Skeletal muscle satellite cell (primary cell): ENCODE results near the gene ISL1.

ENCODE experiments used
- H3K27me3 ChIP-seq: 2 replicates; pipeline ENCODE4 v1.7.0; 2013; ENCODE audit warnings: low read length; ENCODE audit not compliant: control insufficient read depth, insufficient read depth
- H3K36me3 ChIP-seq: 2 replicates; pipeline ENCODE4 v1.7.0; 2013; ENCODE audit warnings: mild to moderate bottlenecking, control low read depth, low read length; ENCODE audit not compliant: insufficient read depth
- H3K4me1 ChIP-seq: 2 replicates; pipeline ENCODE4 v1.7.0; 2013; ENCODE audit warnings: low read length; ENCODE audit not compliant: control insufficient read depth, insufficient read depth
- H3K4me2 ChIP-seq: 2 replicates; pipeline ENCODE4 v1.7.0; 2013; ENCODE audit warnings: mild to moderate bottlenecking, low read length
- H3K4me3 ChIP-seq: 2 replicates; pipeline ENCODE4 v1.7.0; 2013; ENCODE audit warnings: low read length
- H3K9ac ChIP-seq: 2 replicates; pipeline ENCODE4 v1.7.0; 2013; ENCODE audit warnings: mild to moderate bottlenecking, low read depth, low read length, moderate library complexity
- H3K9me3 ChIP-seq: replicated peaks from 2 replicates; pipeline ENCODE4 v1.7.0; 2013; ENCODE audit warnings: mild to moderate bottlenecking, control low read depth, low read length

The ISL1 gene

GRCh38 chr5:51378448-51379330 is 4.6 kb upstream of the ISL1 start:
- no peak overlapping the region for H3K9ac ChIP-seq
- no peaks in the 10 kb centered on the region for H3K36me3 ChIP-seq
- no peaks in the 10 kb centered on the region for H3K9me3 ChIP-seq
- H3K4me3 ChIP-seq, result peak overlapping the region; percentile 42
- peak overlapping the region; percentile 62 for H3K4me2 ChIP-seq
- peaks cover 62% of the 10 kb centered on the region for H3K27me3 ChIP-seq
- no peaks in the 10 kb centered on the region for H3K4me1 ChIP-seq

DNA sequence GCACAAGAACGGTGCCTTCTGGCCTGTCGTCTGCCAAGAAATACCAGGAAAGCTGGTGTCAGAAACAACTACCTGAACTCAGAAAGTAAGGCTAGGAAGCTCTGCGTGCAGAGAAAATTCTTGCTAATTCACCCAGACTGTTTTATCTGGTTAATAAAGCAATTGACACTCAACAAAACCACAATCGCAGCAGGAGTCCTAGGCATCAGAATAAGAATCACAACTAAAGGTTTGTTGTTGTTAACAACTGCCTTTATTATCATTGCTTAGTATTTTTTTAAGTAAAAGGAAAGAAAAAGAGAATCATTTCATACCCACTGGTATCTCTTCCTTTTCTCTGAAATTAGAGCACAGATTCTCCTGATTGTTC is 3.9 kb upstream of the ISL1 start:
- no peaks in the 10 kb centered on the region for H3K36me3 ChIP-seq
- no peaks in the 10 kb centered on the region for H3K4me1 ChIP-seq
- H3K4me3 ChIP-seq, result no peak overlapping the region
- H3K9me3 ChIP-seq, result no peaks in the 10 kb centered on the region
- H3K27me3 ChIP-seq, result peaks cover 68% of the 10 kb centered on the region
- H3K4me2 ChIP-seq, result peak overlapping the region; percentile 62
- no peak overlapping the region for H3K9ac ChIP-seq

GRCh38 chr5:51380603-51381207 is 2.5 kb upstream of the ISL1 start:
- Histone ChIP-seq H3K4me2 (no peak overlapping the region), H3K36me3 (no peaks in the 10 kb centered on the region), H3K9me3 (no peaks in the 10 kb centered on the region), H3K4me3 (no peak overlapping the region), H3K9ac (no peak overlapping the region), H3K4me1 (no peaks in the 10 kb centered on the region), H3K27me3 (peaks cover 81% of the 10 kb centered on the region)

- Histone ChIP-seq H3K4me3 (no peak overlapping the region), H3K9me3 (no peaks in the 10 kb centered on the region), H3K27me3 (peaks cover 88% of the 10 kb centered on the region), H3K36me3 (no peaks in the 10 kb centered on the region), H3K9ac (no peak overlapping the region), H3K4me2 (no peak overlapping the region), H3K4me1 (no peaks in the 10 kb centered on the region)
These were observed 1.3 kb upstream of the ISL1 start for GRCh38 chr5:51381761-51382474.

DNA sequence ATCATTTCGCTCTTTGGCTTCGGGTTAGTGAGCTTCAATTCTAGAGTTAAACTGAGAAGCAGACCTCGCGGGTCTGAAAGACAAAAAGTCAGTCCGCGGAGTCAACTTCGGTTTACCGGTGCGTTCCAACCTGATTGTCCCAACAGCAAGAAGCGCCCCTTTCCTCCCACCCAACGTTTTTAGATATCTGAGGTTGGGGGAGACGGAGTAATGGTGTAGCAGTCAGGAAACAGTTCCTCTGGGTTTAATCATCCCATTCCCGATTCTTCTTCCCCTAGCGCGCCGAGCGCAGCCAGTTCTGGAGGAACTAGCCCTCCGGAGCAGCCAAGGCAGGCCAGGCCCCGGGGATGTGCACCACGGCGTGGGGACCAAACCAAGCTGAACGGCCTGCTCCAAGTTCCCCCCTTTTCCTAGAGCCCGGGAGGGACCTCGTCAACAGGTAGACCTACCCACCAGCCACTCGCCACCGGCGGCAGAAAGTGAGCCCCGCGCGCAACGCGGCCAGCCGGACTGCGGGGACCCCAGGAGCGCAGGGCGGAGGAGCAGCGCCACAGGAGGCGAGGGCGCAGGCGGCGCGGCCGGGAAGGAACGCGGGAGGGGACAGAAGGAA is 622 bp upstream of the ISL1 start:
- Histone ChIP-seq H3K4me2 (peak overlapping the region; percentile 77), H3K9ac (no peak overlapping the region), H3K27me3 (peaks cover 88% of the 10 kb centered on the region), H3K9me3 (no peaks in the 10 kb centered on the region), H3K4me1 (no peaks in the 10 kb centered on the region), H3K36me3 (no peaks in the 10 kb centered on the region), H3K4me3 (peak overlapping the region; percentile 59)

- H3K4me3 ChIP-seq, result no peak overlapping the region
- H3K4me2 ChIP-seq, result no peak overlapping the region
- H3K36me3 ChIP-seq, result no peaks in the 10 kb centered on the region
- H3K27me3 ChIP-seq, result peaks cover 88% of the 10 kb centered on the region
- H3K4me1 ChIP-seq, result no peaks in the 10 kb centered on the region
- no peaks in the 10 kb centered on the region for H3K9me3 ChIP-seq
- H3K9ac ChIP-seq, result no peak overlapping the region
These were observed 1.1 kb downstream of the ISL1 start for GRCh38 chr5:51384281-51384840.

DNA sequence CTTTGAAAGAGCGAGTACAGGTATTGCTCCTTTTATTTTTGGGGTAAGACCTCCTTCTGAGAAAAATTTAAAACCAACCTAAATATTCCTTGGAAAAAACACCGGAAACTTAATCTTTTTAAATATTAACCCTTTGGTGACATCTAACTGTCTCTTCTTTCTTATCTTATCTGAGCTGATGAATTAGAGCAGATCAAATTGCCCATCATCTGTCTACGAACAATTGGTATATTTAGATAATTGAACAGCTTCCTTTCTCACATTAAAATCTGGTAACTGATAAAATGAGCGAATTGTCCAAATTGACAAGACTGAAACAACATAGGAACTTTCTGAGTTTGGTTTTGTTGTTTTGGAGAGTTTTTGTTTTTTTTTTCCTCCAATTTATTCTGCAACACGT is 2.0 kb downstream of the ISL1 start:
- H3K4me2 ChIP-seq, result no peak overlapping the region
- H3K9ac ChIP-seq, result no peak overlapping the region
- no peaks in the 10 kb centered on the region for H3K4me1 ChIP-seq
- peaks cover 86% of the 10 kb centered on the region for H3K27me3 ChIP-seq
- no peaks in the 10 kb centered on the region for H3K36me3 ChIP-seq
- H3K4me3 ChIP-seq, result no peak overlapping the region
- no peaks in the 10 kb centered on the region for H3K9me3 ChIP-seq

- H3K27me3 ChIP-seq, result peaks cover 79% of the 10 kb centered on the region
- H3K4me1 ChIP-seq, result no peaks in the 10 kb centered on the region
- H3K4me3 ChIP-seq, result no peak overlapping the region
- no peak overlapping the region for H3K4me2 ChIP-seq
- H3K9ac ChIP-seq, result no peak overlapping the region
- H3K9me3 ChIP-seq, result no peaks in the 10 kb centered on the region
- no peaks in the 10 kb centered on the region for H3K36me3 ChIP-seq
These were observed 4.0 kb downstream of the ISL1 start for GRCh38 chr5:51386916-51387883.

DNA sequence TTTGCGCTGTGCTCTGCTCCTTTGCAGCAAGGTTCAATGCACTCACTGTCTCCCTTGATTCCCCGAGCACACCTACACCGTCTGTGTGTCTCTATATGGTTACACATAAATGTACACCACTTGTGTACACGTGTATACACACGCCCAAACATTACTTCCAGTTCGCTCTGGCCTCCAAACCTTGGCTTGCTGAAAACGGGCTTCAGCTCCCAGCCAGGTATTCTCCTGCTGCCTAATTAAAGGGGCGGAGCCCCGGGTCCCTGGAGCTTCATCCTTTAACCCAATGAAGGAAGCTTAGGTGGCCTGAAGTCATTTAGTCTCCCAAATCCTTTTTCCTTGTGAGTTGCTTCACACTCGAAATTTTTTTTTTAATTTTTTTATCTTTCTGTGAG is 4.6 kb downstream of the ISL1 start:
- Histone ChIP-seq H3K27me3 (peaks cover 72% of the 10 kb centered on the region), H3K4me3 (no peak overlapping the region), H3K9ac (no peak overlapping the region)

DNA sequence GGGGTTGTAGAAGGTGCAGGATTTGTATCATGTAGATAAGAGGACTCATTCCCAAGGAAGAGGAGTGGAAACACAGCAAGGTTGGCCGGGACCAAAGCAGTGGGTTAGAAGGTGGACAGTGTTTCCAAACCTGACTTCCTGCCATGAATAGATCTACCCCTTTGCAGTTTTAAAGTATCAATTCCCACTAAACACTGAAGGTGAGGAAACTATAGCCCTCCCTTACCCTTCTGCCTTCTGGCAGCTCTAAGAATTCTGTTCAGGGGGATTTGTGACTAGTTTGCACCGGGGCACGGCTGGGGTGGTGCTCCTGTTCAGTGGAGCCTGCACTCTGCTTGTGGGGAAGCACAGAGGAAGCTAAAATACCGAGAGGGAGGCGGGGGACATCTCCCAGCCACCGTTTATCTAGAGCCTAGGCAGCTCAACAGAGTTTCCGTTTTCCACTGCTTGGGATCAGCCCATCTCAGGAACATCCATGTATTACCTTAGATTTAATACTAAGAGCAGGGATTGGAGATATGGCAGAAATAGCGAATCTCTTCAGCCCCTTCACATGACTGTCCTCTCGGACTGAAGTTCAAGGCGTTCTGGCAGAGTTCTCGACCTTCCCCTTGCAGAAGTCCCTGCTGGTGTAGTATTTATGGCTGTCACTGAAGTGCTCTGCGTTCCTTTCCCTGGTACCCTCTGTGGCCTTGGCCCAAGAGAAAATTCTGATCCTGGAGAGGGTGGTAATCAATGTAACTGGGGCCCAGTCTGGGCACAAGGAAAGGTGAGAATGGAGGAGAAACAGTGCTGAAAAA is 5.4 kb downstream of the ISL1 start:
- H3K36me3 ChIP-seq, result no peaks in the 10 kb centered on the region
- no peak overlapping the region for H3K4me3 ChIP-seq
- no peaks in the 10 kb centered on the region for H3K4me1 ChIP-seq
- no peak overlapping the region for H3K4me2 ChIP-seq
- peaks cover 64% of the 10 kb centered on the region for H3K27me3 ChIP-seq
- no peak overlapping the region for H3K9ac ChIP-seq
- H3K9me3 ChIP-seq, result no peaks in the 10 kb centered on the region

More for the DNA sequence above, 4.6 kb downstream of the ISL1 start:
- H3K4me2 ChIP-seq, result no peak overlapping the region
- H3K4me1 ChIP-seq, result no peaks in the 10 kb centered on the region
- H3K36me3 ChIP-seq, result no peaks in the 10 kb centered on the region
- H3K9me3 ChIP-seq, result no peaks in the 10 kb centered on the region
